ENCODE results near the gene TNNC1.

TNNC1 gene

DNA sequence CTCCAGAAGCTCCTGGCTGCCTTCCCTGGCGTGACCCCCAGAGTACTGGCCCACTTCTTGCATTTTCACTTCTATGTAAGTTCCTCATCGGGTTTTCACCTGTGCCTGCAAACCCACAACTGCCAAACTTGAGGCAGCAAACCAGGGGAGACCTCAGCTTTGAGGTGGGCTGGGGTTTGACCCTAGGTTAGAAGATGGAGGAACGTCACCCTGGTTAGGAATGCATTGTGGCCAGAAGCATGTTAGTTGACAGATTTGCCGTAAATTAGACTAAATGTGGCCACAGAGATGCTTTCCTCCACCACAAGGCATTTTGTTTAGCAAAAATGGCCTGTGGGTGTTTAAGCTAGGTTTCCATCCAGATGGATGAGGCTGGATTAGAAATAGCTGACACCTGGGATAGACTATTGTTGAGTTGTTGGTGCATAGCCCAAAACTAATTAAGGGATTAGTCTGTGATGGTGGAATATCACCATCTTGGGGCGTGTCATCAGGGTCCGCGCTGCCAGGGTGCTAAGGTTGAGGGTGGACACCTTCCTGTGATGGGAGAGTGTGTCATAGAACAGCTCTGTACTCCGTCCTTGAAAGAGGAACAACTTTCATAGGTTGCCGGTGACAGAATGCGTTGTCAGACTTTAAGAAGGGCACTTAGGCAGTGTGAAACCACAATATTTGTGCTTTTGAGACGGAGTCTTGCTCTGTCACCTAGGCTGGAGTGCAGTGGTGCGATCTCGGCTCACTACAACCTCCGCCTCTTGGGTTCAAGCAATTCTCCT lies 5.1 kb upstream of the TNNC1 start:
- no peak for DNase-seq (ENCODE audit: low read depth, low spot score)

GRCh38 chr3:52458031-52458760 lies 4.4 kb upstream of the TNNC1 start:
- DNase-seq (ENCODE audit: low read depth, low spot score) = no peak

DNA sequence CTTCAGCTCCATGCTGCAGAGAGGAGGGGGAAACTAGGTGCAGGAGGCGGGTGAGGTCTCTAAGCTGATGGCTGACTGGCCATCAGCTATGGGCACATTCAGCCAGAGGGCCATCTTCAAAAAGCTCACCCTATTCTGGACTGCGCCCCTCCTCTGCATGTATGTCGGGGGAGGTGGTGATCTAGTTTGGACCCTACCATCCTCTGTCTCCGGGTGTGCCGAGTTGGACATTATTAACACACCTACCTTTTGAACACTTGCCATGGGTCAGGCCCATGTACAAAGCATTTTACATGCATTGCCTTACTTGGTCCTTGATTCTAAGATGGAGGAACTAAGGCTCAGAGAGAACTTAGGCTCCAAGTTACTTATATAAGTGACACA lies 3.0 kb upstream of the TNNC1 start:
- DNase-seq (ENCODE audit: low read depth, low spot score) = no peak

GRCh38 chr3:52456169-52456799 lies 2.4 kb upstream of the TNNC1 start:
- DNase-seq (ENCODE audit: low read depth, low spot score) = no peak

GRCh38 chr3:52455283-52456168 lies 1.7 kb upstream of the TNNC1 start, which contains the start of gene NISCH:
Gene NISCH, plus strand, starts transcription at chr3:52455604. Its CDS starts 38 bp downstream, at chr3:52455642.
- no peak for DNase-seq (ENCODE audit: low read depth, low spot score)

GRCh38 chr3:52454938-52455282 lies 1.1 kb upstream of the TNNC1 start:
- no peak for DNase-seq (ENCODE audit: low read depth, low spot score)

- no peak for DNase-seq (ENCODE audit: low read depth, low spot score)
Measured at GRCh38 chr3:52454250-52454937, 553 bp upstream of the TNNC1 start.

DNA sequence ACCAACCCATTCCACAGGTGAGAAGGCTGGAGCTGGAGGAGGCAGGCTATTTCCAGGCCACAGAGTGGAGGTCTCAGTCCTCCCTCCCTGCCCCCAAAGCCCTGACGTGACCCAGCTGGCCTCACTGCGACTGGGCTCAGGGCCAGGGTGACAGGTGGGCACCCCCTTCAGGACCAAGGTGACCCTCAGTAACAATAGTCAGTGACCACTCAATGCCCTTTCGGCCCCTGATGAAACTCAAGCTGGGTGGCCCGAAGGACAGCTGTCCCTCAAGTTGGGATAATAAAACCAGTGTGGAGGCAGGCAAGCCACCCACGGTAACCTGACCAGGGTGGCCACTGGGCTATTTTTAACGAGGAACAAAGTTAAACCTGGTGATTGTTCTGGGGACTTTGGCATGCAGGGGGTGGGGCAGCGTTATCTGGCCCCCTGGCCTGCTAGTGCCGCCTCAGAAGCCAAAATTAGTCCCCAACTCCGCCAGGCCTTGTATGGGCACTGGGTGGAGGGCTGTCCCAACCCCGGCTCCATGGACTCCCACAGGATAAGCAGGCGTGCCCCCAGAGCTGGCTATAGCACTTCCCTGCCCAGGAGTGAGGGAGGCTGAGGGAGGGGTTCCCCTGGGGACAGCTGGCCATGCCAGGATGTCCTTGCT lies 1.1 kb downstream of the TNNC1 start:
- DNase-seq (ENCODE audit: low read depth, low spot score) = no peak

- DNase-seq (ENCODE audit: low read depth, low spot score) = no peak
Measured at GRCh38 chr3:52452126-52452525, 1.7 kb downstream of the TNNC1 start.

- no peak for DNase-seq (ENCODE audit: low read depth, low spot score)
Measured at GRCh38 chr3:52451237-52452083, 2.4 kb downstream of the TNNC1 start.

DNA sequence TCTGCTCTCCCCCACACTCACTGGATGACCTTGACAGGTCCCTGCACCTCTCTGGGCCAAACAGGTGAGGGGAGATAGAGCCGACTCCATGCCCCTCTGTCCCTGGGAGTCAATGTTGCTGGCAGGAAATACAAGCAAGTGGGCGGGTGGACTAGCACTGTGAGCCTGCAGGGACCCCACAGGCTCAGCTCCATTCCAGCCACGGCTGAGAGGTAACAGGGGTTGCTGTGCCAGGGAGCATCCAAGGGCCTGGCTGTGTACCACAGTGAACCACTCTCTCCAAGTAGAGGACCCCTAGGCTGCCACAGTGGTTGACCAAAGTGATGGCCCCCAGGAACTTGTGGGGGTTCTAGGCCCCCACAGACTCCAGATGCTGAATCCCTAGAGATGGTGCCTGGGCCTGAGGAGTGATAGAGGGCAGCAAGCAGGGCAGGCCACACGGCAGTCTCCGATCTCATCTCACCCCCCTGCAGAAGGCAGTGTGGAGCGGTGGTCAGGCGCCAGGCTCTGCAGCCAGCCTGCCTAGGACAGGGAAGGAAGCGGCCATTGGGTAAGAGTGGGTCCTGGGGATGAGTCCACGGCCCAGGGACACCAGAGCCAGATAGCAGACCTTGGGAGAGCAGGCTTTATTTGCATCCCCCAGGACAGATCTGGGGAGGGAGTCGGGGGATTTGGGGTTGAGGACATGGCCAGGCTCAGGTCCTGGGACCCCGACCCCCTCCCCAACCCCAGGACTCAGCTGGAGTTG lies 3.2 kb downstream of the TNNC1 start:
- DNase-seq (ENCODE audit: low read depth, low spot score) = no peak

GRCh38 chr3:52447512-52448355 lies 6.1 kb downstream of the TNNC1 start:
- DNase-seq (ENCODE audit: low read depth, low spot score) = no peak

GRCh38 chr3:52446631-52447511 lies 7.0 kb downstream of the TNNC1 start:
- DNase-seq (ENCODE audit: low read depth, low spot score) = no peak

- no peak for DNase-seq (ENCODE audit: low read depth, low spot score)
Measured at GRCh38 chr3:52446042-52446441, 7.8 kb downstream of the TNNC1 start.

DNA sequence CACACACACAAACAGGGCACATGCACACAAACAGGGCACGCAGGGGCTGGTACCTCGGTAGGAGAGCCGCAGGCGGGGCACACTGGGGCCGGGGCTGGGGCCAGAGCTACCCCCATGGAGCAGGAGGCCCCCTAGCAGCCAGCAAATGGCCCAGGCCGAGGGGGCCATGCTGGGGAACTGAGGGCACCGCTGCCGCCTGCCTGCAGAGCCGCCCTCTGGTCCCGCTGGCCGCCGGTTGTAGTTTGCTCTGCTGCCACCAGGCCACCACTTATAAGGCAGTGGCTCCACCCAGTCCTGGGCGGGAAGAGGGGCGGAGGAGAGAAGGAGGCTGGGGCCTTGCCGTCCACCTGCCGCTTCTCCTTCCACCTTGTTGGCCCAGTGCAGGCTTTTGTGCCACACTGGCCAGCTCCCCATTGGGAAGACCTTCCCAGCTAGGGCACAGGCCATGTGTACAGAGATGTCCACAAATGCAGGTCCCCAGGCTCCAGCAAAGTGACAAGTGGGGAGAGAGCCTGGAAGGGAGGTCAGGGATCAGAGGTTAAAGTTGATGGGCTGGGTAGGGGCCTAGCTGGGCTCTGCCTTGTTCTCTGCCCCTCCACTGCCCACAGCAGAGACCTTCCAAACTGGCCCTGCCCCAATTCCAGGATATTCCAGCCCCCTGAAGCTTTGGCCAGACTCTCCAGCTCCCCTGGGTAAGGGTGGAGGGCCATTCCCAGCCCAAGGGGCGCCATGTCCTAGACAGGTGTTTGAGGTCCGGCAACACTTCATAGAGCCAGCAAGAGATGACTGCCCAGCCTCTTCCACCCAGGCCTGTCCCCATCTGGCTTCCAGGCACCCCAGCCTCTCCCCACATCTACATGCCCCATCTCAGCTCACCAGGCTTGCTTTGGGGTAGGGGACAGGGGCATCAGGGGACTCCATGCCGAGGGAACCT lies 8.7 kb downstream of the TNNC1 start, which contains the start of gene SEMA3G:
Gene SEMA3G (minus strand): TSS at position 244 of the 934 bp plus-strand sequence. CDS start 76 bp downstream, at position 168.
- no peak for DNase-seq (ENCODE audit: low read depth, low spot score)

Measured in brain pericyte (primary cell).